Activated T-helper 9 cell treated with anti-CD3 and anti-CD28 coated beads, Interleukin-2, amount 50 U/mL, for 16 hours (primary cell): ENCODE data around the gene STARD13.

Source experiments
- DNase-seq: peaks from one replicate; pipeline ENCODE4 v3.0.0-alpha.2; 2020; ENCODE audit warnings: low read depth

STARD13 gene

GRCh38 chr13:33197541-33197971, 88.0 kb downstream of the STARD13 start:
- no peak for DNase-seq

GRCh38 chr13:33196767-33197166, 88.8 kb downstream of the STARD13 start:
- no peak for DNase-seq

- no peak for DNase-seq
Measured at GRCh38 chr13:33195693-33196464, 89.7 kb downstream of the STARD13 start.

- DNase-seq = no peak
Measured at GRCh38 chr13:33194820-33195692, 90.5 kb downstream of the STARD13 start.

GRCh38 chr13:33193428-33193974, 92.1 kb downstream of the STARD13 start:
- no peak for DNase-seq

- no peak for DNase-seq
Measured at GRCh38 chr13:33191425-33192210, 93.9 kb downstream of the STARD13 start.

GRCh38 chr13:33189470-33189869, 96.1 kb downstream of the STARD13 start:
- DNase-seq = no peak

- DNase-seq = no peak
Measured at GRCh38 chr13:33188093-33188882, 97.3 kb downstream of the STARD13 start.

GRCh38 chr13:33186861-33187291, 98.7 kb downstream of the STARD13 start:
- DNase-seq = no peak

GRCh38 chr13:33185853-33186252, 99.7 kb downstream of the STARD13 start:
- no peak for DNase-seq

- DNase-seq = no peak
Measured at GRCh38 chr13:33184530-33184929, 101.0 kb downstream of the STARD13 start.

- no peak for DNase-seq
Measured at GRCh38 chr13:33184112-33184490, 101.5 kb downstream of the STARD13 start.

GRCh38 chr13:33183431-33184111, 102.0 kb downstream of the STARD13 start:
- no peak for DNase-seq

GRCh38 chr13:33182729-33183128, 102.8 kb downstream of the STARD13 start:
- no peak for DNase-seq

- no peak for DNase-seq
Measured at GRCh38 chr13:33181264-33181663, 104.3 kb downstream of the STARD13 start.

- no peak for DNase-seq
Measured at GRCh38 chr13:33180122-33180804, 105.3 kb downstream of the STARD13 start.

- no peak for DNase-seq
Measured at GRCh38 chr13:33179463-33179862, 106.1 kb downstream of the STARD13 start.

- no peak for DNase-seq
Measured at GRCh38 chr13:33178209-33178840, 107.2 kb downstream of the STARD13 start.
